ENCODE data around the gene YY1.
"Not testable (repeated sequence)": the region's sequence is repeated elsewhere in the genome, so short reads cannot be mapped to it uniquely, and the experiment has no call there.

Gene YY1

GRCh38 chr14:100213956-100214769 lies 24.8 kb upstream of the YY1 start:
- DNase-seq = peak; percentile 88

GRCh38 chr14:100214770-100215083 lies 24.2 kb upstream of the YY1 start:
- no peak for DNase-seq

GRCh38 chr14:100215330-100215885 lies 23.5 kb upstream of the YY1 start:
- no peak for DNase-seq

GRCh38 chr14:100219126-100219785 lies 19.7 kb upstream of the YY1 start:
- peak; percentile 62 for DNase-seq

GRCh38 chr14:100221533-100222223 lies 17.3 kb upstream of the YY1 start:
- DNase-seq = peak; percentile 87

DNA sequence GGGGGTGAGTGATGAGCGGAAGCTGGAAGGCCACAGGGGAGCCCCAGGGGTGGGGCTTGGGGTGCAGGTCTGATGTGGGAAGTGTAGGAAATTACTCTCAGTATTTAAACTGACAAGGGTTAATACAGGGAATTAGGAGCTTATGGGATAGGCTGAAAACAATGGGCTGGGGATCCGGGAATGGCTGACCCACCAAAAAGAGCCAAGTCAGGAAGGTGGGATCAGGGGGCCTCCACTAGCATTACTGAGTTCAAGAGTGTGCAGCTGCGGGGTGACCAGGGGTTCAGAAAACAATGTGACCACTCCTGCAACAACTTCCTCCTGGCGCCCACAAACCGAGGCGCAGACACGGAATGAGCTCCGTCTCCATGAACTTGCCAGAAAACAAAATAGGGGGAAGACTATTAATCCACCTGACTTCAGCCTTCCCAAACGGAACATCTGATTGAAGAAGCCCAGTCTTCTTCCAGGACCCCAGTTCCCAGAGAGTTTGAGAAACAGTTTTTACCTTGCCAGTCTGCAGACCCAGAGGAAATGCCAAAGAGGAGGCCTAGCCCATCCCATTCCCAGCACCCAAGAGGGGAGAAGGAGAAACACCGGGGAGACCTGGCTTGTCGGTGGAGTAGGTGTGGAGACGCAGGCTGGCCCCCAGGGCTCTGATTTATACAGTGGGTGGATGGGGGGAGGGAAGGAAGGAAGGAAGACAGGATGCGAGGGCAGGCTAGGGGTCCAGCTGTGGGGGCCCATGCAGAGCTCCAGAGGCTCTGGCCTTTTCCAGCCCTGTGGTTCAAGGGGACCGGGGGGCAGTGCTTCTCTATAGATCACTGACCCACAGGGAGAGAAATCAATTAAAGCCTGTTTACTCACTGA lies 16.5 kb upstream of the YY1 start:
- DNase-seq = peak; percentile 16

DNA sequence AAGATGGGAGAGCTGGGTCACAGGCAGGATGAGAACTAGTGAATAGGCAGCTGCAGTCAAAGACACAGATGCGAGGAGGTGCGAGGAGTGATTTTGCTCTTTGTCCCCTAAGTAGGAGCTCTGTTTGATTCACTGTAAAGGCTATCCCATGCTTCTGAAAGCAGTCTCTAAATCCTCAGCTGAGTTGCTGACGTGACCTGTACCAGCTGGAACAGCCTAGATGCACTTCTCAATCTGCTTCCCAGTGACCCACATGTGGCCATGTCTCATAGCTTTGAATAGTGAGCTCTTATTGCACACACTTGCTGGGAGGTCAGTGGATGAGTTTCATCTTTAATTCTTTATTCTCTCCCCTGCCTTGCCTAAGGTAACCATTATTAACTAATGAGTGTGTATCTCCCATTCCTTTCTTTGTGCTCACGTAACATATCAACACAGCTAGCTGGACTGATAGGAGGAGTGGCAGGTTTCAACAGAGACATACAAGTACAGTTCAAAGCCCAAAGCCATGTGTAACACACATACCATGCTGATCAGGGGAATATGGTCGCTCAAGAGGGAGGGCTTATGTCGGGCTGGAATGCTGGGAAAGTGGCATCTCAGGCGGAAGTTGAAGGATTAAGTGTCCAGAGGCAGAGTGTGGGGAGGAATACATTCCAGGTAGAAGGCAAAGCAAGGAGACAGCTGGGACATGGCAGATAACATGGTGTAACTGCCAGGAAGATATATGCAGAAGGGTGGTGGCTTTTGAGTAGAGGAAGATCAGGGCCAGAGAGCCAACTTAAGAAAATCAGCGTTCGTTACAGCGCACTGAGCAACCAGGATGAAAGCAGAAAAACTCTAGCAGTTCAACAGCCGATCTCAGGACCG lies 15.4 kb upstream of the YY1 start:
- peak; percentile 39 for DNase-seq

GRCh38 chr14:100224229-100224866 lies 14.6 kb upstream of the YY1 start:
- no peak for DNase-seq

- peak; percentile 37 for DNase-seq
Observed at GRCh38 chr14:100225169-100225568, 13.8 kb upstream of the YY1 start.

GRCh38 chr14:100230361-100230760 lies 8.6 kb upstream of the YY1 start:
- no peak for DNase-seq

- DNase-seq = no peak
Observed at GRCh38 chr14:100234511-100234910, 4.4 kb upstream of the YY1 start.

DNA sequence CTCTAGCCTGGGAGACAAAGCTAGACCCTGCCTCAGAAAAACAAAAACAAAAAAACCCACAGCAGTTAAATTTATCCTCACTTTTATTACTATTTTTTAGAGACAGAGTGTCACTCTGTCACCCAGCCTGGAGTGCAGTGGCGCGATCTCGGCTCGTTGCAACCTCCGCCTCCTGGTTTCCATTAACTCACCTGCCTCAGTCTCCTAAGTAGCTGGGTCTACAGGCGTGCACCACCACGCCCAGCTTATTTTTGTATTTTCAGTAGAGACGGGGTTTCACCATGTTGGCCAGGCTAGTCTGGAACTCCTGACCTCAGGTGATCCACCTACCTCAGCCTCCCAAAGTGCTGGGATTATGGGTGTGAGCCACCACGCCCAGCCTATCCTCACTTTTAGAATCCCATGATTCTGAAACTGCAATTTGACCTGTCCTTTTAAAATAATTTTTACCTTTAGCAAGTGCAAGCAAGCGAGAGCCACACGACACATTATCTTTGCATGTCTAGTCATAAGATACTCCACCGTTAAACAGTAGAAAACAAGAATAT lies 2.6 kb upstream of the YY1 start:
- not testable (repeated sequence) for DNase-seq

DNA sequence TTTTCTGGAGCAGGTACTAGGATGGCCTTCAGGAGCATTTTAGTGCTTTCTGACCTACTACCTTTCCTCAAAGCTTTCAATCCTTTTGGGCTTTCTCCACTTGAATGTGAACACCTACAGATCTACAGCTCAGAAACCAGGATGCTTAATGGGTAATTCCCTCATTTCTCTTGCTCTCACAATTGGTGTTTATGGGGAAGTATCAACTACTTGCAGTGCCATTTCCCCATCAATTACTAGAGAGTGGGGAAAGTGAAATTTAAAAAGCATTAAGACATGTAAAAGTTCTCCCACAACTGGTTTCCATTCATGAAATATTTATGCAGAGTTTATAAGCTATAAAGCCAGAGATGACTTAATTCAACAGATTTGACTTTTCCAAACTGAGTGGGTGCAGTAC lies 2.1 kb upstream of the YY1 start:
- DNase-seq = peak; percentile 90

- DNase-seq = peak; percentile 66
Observed at GRCh38 chr14:100237735-100238418, 1.1 kb upstream of the YY1 start.

- DNase-seq = no peak
Observed at GRCh38 chr14:100239211-100239839, 381 bp downstream of the YY1 start.

DNA sequence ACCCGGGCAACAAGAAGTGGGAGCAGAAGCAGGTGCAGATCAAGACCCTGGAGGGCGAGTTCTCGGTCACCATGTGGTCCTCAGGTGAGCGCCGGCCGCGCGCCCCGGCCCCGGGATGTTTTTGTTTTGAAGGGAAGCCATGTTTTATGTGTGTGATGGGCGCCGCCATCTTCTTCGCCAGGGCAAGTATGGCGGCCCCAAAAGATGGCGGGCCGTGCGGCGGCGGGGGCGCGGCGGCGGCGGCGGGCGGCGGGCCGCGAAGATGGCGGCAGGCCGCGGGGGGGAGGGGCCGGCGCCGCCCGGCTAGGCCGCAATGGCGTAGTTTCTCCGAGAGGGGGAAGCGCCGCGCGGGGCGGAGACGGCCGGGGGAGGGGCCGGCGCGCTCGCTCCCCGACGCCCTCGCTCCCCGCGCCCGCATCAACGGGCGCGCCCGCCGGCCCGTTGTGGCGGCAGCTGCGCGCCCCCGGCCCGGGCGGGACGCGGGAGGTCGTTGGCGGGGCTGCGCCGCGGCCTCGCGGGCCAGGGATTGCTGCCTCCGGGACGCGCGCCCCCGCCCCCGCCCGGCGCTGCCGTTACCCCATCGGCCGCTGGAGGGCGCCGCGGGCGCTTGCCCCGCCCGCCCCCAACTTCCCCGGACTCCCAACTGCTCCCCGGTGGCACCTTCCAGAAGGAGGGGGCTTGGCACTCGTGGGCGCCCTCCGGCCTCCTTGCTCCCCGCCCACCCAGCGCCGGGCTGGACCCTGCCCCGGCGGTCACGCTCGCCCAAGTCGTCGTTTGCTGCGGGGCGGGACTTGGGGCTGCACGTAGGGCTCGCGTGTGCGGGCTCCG lies 1.1 kb downstream of the YY1 start:
- peak; percentile 96 for DNase-seq

- no peak for DNase-seq
Observed at GRCh38 chr14:100240668-100241032, 1.7 kb downstream of the YY1 start.

DNA sequence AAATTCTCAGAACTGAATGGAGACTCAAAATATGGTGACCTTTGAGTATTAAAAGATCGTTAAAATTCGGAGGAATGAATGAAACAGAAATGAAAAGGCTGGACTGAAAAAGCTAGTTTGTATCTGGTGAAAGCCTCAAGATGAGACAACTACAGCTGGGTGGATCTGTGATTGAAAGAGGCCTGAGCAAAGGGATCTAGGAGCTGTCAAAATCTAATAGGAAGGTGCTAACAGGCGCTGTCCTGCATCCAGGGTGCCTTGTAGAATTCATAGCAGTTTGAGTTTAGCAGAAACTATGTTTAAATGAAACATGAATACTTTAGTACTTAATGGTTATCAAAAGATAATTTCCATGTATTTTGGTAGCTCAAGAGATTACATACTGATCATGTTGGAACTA lies 2.3 kb downstream of the YY1 start:
- DNase-seq = peak; percentile 12

- peak; percentile 45 for DNase-seq
Observed at GRCh38 chr14:100243020-100243419, 4.1 kb downstream of the YY1 start.
